Stimulated activated CD4-positive, alpha-beta T cell treated with anti-CD3 and anti-CD28 coated beads, Interleukin-4, amount 100 ng/mL, for 48 hours (primary cell): Measurements from ENCODE around the gene GABPB1.

ENCODE experiments used
- DNase-seq, 2 donors: peaks; one replicate each; pipeline ENCODE4 v3.0.0-alpha.2; 2020; ENCODE audit warnings: low read depth in 2 of 2

Gene GABPB1

DNA sequence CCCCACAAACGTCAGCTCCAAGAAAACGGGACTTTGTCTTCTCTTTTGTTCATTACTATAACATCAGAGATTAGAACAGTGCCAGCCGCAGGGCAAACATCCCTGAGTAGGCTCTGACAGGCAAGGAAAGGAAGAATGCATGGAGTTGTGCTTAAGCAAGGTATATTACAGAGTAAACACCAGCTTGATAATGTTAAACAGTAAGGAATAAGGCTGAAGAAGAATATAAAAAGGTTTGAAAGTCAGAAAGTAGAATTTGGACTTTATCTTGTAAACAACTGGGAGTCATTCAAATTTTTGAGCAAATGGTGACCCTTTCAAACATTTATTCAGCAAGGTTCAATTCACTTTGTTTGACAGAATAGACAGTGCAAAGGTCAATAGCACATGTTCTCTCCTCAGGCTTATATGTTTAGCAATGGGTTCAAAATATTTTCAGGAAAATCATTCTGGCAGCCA is 11.0 kb downstream of the GABPB1 start:
- no peak for DNase-seq

DNA sequence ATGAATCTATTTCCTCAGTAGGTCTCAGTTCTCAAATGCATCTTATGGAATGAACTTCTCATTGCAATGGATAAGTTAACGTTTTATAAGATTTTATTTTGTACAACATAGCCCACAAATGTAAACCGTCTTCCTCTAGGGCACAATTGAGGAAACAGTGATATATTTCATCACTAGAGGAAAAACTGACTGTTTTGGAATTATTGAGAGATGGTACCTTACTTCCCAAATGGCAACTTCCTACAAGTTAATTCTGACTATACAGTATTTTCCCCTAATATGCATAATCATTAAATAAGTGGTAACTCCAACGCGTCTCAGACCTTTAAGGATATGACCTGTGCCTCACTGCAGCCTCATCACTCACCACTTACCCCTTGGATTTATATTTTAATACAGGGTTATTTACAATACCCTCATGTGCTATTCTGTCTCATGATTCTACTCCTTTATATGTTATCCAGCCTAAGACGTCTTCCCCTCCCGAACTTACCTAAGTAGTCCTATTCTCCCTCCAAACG is 13.3 kb downstream of the GABPB1 start:
- no peak for DNase-seq

DNA sequence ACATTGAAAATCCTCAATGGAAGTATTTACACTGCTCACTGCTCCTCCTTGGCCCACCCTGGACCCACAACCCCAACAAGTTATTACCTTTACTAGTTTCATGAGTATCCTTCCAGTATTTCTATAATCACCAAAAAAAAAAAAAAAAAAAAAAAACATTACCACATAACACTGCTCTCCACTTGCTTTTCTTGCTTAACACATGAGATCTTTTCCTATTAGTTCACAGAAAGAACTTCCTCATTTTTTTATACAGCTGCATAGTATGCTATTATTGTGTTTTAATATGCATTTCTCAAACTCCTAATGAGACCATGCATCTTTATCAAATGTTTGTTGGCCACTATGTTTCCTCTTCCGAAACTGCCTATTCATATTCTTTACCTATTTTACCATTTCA is 14.6 kb downstream of the GABPB1 start:
- no peak for DNase-seq

DNA sequence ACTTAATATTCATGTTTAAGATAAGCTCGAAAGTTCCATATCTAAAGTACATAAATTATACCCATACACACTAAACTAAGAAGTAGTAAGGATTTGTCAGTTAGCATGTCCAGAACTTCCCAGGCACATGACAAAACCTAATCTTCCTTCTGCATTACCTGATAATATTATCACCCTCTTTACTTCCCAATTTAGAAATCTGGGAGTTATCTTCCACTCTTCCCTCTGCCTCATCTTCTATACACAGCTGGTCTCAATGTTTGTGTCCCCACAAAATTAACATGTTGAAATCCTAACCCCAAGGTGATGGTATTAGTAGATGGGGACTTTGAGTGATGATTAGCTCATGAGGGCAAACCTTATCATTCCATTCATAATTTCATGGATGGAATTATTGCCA is 15.3 kb downstream of the GABPB1 start:
- no peak for DNase-seq

DNA sequence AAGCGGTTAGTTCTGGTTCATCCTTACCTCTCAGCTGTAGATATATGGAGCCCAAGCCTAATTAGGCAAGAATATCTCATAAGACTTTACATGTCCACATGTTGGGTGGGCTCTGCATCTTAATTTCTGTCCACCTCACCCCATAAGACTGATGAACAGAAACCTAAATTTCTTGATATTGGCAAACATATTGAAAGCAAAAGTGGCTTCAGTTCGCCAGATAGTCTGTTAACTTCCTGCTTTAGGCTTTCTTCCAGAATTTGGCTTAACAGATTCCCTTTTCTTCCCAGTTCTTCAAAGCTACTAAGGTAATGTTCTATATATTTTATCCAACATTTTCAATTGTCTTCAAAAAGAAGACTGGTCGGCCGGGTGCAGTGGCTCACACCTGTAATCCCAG is 19.7 kb downstream of the GABPB1 start:
- no peak for DNase-seq

DNA sequence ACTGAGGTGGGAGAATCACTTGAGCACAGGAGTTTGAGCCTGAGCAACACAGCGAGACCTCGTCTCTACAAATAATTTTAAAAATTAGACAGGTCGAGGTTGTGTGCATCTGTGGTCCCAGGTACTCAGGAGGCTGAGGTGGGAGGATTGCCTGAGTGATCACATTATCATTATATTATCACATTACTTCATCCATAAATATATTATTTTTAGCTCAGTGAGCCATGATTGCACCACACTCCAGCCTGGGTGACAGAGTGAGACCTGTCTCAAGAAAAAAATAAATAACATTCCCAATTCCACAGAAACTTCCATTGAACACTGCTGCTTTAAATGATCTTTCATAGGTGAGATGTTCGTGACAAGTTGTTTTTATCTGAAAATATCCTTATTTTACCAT is 21.8 kb downstream of the GABPB1 start:
- no peak for DNase-seq

DNA sequence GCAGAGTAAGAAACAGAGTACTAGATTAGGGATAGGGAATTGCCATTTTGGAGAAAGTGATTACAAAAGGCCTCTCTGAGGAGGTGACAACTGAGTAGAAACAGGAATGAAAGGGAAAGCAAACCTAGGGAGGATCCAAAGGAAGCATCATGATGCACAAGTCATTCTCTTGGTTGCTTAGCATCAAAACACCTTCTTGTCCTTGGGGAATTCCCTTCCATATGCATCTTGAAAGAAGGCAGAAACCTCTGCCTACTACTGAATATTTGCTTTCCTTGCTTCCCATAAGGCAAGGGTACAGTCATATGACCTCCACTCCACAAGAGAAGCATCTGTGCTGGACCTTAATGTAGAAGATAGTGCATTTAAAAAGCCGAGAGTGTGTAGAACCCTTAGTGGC is 24.1 kb downstream of the GABPB1 start:
- DNase-seq, result no peak

DNA sequence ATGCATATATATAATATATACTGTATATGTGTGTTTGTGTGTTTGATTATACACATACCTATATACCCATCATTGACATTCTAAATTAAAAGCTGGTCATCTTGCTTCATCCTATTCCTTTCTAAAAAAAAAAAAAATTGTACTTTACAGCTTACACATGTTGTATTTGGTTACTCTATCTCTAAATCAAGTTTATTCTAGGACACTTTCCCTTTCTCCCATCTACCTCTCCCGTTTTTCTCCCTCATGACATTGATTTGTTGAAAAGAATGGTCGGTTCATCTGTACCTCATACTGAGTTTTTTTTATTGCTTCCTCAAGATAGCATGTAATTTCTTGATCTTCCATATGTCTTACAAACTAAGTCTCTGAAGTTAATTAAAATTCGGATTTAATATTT is 26.9 kb downstream of the GABPB1 start:
- DNase-seq, result no peak

DNA sequence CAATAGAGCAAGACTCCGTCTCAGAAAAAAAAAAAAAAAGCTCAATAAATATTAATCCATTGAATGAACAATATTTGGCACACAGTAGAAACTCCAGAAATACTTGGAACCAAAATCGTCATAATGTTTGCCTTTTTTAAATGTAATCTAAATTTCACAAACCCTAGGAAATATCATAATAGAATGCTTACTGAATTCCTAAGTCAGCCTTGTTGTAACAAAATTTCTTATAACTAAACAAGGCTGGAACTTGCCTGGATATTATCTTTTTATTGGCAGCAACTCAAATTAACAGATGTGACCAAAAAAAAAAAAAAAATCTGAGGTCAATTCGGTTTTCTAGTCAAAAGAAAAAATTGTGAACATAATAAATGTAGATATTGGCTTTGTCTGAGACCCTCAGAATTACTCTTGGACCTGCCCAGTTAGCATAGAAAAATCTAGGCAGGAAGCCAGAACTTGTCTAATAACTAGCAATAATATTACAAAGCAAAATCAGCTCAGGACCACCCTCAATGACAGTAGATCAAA is 33.3 kb downstream of the GABPB1 start:
- no peak for DNase-seq

DNA sequence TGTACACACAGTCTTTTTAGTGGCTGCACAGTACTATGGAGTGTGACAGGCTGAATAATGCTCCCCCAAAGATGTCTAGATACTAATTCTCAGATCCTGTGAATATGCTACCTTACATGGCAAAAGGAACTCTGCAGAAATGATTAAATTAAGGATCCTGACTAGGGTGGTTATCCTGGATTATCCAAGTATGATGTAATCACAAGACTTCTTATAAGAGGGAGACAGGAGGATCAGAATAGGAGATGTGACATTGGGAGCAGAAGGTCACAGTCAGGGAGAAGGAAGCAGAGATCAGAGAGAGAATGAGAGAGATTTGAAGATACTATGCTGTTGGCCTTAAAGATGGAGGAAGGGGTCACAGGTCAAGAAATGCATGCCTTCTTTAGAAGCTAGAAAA is 34.5 kb downstream of the GABPB1 start:
- DNase-seq, result no peak

DNA sequence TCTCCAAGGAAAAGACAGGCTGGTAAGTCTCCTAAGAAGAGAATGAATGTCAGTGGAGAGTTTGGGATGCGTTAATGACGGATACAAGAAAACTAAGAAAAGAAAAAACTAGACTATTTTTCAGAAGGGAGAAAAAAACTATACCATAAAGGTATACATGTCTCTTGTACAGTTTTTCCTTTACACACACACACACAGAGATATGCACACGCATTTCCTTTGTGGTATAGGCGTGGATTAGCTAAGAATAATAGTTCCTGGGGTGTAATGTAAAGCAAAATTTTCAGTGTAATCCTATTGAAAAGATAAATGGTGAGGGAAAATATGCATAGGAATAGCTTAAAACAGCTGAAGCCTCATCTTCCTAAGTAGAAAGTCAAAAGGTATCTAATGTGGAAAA is 36.3 kb downstream of the GABPB1 start:
- DNase-seq, result no peak

DNA sequence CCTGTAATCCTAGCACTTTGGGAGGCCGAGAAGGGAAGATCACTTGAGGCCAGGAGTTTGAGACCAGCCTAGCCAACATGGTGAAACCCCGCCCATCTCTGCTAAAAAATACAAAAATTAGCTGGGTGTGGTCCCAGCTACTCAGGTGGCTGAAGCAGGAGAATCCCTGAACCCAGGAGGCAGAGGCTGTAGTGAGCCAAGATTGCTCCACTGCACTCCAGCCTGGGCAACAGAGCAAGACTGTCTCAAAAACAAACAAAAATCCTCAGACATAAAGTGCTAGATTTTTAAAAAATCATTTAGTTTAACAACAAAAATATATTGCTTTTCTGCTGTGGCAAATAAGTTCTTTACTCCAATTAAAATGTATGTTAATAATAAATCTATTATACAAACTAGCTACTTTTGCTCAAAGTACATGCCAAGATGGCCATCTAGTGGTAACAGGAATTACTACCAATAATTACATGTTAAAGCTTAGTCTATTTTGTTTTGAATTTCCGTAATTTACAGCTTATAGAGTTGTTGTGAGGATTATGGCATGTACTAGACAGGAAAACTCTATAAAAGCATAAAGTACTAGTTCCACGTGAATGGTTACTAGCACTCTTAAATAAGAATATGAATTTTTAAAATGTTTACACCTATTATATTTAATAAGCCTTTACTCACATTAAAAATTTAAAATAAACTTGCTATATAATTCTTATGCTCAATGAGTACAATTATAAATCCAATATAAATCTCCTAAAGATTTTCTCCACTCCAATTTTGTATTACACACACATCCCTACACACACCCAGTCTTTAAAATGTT is 39.0 kb downstream of the GABPB1 start:
- no peak for DNase-seq

DNA sequence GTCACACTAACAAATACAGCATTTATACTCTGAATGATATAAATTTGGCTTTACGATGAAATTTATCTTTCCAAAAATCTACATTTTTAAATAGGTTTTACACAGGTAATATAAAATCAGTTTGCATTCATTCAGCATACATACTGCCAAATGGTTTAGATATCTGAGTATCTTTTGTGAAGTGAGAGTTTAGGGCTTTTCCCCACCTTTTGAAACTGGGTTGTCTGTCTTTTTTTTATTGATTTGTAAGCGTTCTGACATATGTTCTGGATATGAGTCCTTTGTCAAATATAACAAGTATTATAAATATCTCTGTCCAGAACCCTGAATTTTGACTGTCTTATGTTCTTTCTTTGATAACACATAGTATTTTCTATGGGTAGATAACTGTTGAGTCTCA is 42.4 kb downstream of the GABPB1 start:
- DNase-seq, result no peak

DNA sequence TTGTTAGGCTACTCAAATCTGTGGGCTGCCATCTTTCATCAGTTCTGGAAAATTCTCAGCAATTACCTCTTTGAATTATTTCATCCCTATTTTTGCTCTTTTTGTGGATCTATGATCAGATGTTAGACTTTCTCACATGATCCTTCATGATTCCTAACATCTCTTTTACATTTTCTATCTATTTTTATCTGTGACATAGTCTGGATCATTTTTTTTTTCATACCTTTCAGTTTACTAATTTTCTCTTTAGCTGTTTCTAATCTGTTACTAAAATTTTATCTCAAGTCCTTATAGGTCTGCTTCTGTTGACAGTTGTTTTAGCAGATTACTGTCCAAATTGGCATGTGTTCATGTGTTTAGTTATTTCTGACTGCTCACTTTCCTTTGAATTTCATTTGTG is 47.2 kb downstream of the GABPB1 start:
- no peak for DNase-seq

DNA sequence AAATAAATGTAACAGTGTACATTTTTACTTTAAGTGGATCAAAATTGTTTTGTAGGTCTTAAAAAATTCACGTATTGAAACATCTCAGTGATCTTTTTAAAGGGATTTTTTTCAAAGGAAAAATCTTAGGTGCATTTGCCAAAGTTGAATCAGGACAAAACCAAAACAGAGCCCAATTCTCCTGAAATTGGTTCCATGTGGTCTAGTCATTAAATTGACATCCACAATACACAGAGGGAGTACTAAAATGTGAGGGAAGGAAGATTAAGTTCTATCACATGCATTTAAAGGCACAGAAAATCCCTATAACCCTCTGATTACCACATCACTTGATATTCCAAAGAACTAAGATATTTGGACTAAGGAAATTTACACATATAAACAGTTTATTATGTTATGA is 50.2 kb downstream of the GABPB1 start:
- no peak for DNase-seq

DNA sequence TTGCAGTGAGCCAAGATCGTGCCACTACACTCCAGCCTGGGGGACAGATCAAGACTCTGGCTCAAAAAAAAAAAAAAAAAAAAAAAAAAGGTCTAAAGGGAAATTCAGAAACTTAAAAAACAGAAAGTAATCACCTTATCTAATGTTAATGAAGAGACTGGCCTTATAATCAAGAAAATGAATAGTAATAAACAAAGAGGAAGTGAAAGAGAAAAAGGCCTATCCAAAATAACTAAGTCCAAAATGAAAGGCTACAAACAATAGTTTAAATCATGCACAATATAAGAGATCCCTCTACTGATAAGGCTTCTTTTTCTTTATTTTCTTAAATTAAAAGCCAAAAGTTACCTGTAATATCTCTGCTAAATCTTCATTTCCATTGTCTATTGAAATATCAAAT is 52.4 kb downstream of the GABPB1 start:
- DNase-seq, result no peak

DNA sequence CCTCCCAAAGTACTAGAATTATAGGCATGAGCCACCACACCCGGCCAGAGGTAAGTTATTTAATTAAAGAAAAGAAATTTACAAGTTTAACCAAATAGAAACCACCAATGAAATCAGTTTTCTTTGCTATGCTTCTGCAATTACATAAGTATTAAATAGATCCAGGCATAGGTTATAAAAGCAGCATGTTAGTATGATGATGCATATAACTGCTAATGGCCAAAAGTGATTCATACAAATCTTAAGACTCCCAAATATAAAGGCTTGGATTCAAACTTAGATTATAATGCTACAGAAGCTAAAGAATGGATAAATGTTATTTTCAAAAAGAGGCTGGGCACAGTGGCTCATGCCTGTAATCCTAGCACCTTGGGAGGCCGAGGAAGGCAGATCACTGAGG is 56.7 kb downstream of the GABPB1 start:
- no peak for DNase-seq

DNA sequence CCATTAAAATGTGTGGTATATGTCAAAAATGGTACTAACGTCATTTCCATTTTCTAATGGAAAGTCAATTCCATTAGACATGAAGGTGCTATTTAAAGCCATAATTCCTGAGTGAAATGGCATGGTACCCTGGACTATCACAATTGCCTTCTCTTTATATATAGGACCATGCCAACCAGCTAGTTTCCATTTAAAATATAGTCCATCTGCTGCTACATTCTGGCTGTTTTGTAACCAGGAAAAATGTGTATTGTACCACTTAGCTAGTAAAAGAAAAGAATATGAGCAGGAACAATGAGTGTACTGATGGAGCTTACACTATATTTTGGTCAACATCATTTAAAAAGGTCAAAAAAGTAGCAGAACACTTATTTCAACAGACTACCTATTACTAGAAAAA is 59.0 kb downstream of the GABPB1 start:
- no peak for DNase-seq

DNA sequence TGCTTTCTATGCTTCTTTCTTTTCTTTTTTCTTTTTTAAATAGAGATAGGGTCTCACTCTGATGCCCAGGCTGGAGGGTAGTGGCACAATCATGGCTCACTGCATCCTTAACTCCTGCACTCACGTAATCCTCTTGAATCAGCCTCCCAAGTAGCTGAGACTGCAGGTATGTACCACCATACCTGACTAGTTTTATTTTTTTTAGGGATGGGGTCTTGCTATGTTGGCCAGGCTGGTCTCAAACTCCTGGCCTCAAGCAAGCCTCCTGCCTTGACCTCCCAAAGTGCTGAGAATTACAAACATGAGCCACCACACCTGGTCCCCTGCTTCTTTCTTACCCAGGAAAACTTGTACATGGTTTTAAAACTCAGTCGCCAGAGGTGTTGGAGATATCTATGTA is 65.2 kb downstream of the GABPB1 start:
- DNase-seq, result no peak

DNA sequence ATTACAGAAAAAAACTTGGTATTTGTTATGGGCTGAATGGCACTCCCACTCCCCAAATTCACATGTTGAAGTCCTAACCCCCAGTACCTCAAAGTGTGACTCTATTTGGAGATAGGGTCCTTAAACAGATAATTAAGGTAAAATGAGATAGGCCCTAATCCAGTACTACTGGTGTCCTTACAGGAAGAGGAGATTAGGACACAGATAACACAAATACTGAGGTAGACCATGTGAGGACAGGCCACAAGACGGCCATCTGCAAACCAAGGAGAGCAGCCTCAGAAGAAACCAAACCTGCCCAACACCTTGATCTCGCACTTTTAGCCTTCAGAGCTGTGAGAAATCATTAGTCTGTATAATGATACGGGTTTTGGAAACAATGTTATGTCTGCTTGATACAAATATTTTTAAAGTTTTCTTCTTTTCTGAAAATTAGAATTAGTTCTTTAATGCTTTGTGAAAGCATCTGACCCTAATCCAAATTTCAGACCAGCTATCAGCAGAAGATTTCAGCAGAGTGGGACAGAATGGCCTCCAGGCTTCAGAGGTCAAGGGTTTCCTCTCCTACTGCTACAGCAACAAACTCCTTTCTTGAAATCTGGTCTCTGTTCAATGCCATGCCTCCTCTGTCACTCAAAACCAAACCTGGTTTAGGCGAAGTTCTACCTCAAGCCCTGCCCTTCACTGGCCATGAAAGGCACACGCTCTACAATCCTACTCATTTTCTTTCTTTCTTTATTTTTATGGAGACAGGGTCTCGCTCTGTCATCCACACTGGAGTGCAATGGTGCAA is 67.5 kb downstream of the GABPB1 start:
- no peak for DNase-seq

DNA sequence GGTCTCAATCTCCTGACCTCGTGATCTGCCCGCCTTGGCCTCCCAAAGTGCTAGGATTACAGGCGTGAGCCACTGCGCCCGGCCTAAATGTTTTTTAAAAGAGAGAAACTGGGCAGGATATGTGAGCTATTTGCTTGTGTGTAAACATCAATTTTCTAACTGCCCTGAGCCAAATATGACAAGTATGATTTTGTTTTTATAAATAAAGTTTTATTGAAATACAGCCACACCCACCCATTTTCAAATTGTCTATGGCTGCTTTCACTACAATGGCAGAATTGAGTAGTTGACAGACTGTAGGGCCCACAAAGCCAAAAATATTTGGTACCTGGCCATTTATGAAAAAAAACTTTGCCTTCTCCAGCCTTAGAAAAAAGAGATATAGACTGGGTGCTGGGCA is 73.6 kb downstream of the GABPB1 start:
- DNase-seq, result no peak

DNA sequence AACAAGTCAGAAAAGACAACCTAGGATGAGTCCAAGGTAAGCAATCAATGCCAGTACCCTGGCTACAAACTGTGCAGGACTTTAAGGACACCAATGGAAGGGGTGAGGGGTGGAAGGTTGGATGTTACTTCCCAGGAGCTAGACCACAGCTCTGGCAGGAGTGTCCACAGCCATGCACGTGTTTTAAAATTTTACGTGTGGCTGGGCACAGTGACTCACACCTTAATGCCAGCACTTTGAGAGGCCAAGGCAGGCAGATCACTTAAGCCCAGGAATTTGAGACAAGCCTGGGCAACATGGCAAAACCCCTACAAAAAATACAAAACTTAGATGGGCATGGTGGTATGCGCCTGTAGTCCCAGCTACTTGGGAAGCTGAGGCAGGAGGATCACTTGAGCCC is 74.7 kb downstream of the GABPB1 start:
- no peak for DNase-seq

DNA sequence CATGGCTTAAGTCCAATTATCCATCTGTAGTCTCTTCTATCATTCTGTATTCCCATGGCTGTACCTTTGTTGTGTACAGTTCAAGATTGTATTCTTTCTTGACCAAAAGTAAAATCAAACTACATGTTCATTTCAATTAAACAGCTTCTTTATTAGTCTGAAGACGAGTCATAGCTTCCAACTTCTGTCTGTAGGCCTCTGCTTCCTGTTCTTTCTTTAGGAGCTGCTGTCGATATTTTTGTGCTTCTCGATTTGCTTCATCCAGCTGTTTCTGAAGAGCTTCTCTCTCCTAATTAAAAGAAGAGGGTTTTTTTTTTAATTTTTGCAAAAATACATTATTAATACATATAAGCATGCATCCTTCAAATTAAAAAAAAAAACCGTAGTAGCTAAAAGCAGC is 76.5 kb downstream of the GABPB1 start:
- DNase-seq, result no peak
